Measurements from ENCODE around the gene RAB15.
A peak's percentile ranks its signal among the peaks of the same experiment; 100 is the strongest.
"Not testable (repeated sequence)": the region's sequence is repeated elsewhere in the genome, so short reads cannot be mapped to it uniquely, and the experiment has no call there.

RAB15 gene

DNA sequence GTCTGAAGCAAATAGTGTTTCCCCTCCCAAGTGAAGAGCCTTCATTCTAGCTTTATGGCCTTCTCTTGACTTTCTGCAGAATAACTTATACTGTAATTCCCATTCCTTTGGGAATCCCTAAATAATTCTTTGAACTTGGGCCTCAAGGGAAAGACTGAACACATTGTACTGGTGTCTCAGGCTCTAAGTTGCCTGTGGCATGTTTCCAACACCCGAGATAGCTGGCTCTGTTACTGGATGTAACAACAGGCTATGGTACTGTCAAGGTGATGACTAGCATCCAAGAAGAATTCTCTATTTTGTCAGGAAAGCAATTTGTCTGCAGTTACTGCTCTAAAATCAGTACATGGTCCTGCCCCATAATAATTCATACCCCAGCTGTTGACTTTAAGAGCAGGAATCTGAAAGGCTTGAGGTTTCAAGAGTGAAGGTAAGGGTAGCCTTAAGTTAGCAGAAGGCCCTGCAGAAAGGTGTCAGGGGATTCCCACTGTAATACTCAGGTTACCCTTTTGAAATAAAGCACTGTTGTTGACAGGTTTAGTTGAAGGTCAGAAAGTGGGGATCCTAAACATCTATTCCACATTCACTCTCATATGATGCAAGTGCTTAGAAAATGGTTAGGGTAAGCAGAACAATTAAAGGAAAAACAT lies 34.8 kb downstream of the RAB15 start:
- DNase-seq: no peak

DNA sequence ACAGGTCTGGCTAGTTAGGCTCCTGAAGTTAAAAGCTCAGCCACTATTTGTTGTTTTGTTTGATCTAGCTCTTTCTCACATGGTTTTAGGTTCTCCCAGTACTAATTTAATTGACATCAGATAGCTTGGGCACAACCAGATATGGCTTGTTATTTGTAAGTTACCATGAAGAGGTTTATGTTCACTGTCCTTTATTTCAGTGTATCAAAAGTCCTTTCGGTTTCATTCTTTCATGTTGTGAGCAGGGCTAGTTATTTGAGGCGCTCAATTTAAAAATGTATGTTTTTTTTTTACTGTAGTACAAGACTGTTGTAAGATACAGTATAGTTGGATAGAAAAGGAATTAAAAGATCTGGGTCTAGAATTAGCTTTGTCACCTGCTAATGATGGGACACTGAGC lies 36.6 kb downstream of the RAB15 start:
- DNase-seq: no peak

DNA sequence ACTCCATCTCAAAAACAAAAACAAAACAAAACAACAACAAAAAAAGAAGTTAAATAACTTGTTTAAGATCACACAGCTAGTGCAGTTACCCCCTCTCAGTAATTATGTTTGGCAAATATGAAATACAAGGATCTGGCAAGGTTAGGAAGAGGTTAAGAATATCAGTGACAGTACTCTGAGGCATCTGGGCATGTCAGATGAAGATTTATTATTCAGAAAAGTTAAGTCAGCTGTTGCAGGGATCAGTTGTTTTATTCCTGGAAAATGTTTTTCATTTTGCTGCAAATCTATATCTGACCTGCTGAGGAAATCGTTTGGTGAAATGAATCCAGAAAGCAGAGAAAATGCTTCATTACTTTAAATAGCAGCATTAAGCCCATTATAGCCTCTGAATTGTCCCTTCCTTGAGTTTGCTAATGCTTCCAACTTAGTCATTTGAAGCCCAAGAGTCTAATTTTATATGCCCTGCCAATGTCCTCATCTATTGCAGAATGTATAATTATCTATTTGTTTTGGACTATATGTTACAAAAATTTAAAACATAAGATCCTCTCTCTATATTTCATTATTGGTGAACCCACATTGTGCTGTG lies 37.7 kb downstream of the RAB15 start:
- DNase-seq: no peak

DNA sequence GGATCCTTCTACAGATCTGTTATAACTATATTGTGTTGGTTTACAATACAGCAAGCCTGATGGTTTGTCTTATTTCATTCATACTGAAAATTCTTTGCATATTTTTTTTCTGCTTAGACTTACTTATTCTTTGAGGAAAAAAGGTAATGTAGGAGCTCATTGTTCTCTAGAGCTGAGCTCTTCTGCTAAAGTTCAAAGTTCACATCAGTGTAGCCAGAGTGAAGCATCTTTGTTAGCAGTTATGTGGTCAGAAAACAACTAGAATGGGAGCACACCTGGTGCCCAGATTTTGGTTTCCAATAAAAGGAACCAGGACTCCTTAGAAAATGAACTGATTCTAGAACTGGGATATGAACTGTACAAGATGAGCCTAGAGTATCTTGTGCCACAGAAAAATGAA lies 39.9 kb downstream of the RAB15 start:
- DNase-seq: no peak

DNA sequence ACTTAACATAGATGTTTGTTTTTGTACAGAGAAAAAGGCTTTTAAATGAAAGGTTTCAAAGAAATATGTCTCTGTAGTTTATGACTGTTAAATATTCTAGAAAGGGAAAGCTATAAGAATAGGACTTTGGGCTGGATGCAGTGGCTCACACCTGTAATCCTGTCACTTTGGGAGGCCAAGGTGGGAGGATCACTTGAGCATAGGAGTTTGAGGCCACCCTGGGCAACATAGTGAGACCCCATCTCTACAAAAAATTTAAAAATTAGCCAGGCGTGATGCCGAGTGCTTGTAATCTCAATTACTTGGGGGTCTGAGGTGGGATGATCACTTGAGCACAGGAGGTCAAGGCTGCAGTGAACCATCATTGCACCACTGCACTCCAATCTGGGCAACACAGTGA lies 41.0 kb downstream of the RAB15 start:
- no peak for DNase-seq

DNA sequence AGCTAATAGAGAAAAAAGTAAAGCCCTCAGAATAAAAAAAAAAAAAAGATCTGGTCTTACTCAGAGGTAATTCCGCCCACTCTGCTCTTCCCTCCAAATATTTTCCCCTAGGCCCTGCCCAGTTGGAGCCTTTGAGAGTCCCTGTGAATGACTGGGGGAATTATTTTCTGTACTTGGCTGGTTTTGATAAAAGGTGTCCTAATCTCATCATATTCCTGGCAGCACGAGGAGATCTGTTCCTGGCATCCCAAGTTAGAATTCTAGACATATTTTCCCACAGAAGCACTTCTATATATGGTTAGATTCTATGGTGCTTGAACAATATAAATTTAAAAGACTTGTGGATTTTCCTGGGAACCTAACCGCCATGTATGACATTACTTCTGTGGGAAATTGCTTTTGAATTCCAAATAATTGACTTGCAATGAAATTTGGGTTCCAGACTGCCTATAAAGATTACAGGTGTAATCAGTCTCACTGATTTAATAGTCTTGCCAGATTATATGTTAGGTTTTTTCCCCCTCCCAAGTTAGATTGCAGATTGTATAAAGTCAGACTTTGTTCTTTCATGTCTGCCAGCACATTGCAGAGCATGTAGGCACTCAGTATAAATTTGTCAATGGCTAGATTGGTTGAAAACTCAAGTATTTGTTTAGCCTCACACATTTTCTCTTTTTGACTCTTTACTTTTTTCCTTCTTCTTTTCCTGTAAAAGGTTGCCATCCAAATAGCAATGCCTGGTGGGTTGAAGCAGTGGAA lies 41.9 kb downstream of the RAB15 start:
- DNase-seq: no peak

DNA sequence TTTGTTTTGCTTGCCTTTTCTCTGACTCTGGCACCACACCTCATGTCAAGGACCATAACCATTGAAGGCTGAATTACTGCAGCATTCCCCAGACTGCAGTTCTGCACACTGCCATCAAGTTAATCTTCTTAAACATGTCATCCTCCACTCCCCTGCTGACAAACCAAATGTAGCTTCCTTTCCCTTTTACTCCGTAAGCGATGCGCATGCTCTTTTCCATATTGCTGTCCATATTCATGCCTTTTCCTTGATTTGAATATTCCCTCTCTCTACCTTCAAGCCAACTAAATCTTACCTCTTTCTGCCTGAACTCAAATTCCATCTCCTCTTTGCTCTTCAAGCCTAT lies 43.1 kb downstream of the RAB15 start:
- DNase-seq: no peak

DNA sequence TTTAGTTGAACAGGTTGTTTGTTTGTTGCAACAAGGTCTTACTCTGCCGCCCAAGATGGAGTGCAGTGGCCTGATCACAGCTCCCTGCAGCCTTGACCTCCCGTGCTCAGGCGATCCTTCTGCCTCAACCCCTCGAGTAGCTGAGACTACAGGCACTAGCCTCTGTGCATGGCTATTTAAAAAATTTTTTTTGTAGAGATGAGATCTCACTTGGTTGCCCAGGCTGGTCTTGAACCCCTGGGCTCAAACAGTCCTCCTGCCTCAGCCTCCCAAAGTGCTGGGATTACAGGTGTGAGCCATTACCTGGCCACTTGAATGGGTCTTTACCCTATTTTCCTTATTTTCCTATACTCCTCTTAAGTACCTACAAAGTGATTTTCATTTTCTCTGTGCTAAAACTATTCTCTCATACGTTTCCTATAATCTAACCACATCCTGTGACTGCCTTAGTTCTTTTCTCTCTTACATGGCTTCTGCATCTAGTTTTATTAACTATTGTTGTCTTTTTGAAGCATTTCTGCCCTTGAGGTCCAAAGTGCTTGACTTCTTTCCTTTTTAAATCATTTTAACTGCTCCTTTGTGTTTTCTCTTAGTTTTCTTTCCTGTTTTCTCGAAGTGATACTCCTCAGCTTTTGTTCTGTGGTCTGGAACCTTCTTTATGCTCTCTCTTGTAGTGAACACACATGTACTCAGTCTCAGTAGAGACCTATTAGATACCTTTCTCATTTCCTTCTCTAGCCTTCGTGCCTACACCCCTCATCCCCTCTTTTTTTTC lies 43.7 kb downstream of the RAB15 start:
- no peak for DNase-seq

DNA sequence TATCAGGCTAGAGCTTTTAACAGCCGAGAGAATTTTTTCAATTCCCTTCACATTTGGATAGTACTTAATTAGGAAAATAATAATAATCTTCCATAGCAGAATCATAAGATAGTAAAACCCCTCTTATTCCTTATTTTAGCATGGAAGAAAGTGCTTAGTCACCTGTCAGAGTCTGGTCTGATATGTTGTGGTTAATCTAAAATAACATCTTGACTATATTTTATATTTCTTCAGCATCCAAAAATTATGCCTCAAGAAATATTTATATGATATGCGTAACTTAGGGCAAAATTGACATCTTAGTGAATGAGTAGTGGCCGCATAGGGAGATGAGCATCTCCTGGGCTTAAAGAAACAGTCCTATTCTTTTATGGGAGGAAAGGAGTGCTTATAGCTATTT lies 45.1 kb downstream of the RAB15 start:
- DNase-seq: no peak

DNA sequence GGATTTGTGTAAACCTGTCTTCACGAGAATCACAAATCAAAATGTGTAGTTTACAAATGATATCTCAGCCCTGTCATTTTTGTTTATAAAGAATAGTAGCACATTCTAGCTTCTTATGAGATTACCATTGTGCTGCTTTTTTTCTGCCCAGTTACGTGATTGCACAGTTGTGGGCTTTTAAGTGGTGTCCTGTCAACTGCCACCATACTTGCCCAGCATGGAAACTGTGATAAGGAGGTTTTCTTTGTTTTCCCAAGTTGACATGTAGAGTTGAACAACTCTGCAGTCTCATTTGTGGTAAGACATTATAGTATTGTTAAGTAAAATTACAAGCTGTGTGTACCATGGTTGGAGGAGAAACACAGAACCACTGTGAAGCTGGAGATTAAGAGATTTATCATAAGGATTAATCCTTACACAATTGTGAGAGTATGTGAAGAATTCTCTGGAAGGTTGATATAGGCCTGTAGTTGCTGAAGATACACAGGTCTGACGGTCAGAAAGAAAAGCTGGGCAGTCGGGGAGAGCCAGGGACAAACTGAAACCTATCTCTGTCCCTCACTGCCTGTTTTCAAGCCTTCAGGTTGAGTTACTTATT lies 45.6 kb downstream of the RAB15 start:
- no peak for DNase-seq

DNA sequence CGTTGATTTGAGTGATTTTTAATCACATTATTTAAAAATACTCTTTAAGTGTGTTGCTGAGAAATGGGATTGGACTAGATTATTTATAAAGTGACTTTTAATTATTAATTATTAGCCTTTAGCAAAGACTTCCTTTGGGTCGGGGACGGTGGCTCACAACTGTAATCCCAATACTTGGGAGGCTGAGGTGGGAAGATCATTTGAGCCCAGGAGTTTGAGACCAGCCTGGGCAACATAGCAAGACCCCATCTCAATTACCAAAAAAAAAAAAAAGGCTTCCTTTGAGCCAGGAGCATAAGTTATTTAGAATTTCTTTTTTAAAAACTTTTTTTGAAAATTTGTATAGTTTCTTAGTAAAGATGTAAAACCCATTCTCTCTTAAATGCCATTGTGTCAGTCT lies 49.1 kb downstream of the RAB15 start:
- no peak for DNase-seq

DNA sequence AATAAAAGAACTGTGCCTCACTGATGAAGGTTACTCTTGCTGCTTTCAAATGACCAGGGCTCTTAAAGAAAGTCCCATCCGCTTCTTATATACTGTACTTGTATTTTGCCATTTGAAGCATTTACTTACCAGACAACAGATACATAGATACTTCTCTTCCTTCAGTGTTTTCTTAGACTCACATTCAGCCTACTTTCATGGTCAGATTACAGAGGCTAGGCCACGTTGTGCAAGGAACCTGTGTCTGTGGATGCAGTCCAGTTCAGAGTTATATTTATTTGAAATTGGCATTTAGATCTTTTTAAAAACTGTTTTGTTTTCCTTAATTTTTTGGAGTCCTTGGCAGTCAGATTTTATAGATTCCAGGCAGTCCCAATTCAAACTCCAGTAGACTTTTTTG lies 51.7 kb downstream of the RAB15 start:
- no peak for DNase-seq

DNA sequence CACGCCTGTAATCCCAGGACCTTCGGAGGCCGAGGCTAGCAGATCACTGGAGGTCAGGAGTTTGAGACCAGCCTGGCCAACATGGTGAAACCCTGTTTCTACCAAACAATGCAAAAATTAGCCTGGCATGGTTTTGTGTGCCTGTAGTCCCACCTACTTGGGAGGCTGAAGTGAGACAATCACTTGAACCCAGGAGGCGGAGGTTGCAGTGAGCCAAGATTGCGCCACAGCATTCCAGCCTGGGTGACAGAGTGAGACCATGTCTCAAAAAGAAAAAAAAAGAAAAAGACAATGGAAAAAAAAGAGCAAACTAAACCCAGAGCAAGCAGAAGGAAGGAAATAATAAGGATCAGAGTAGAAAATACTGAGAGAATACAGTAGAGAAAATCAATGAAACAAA lies 52.5 kb downstream of the RAB15 start:
- DNase-seq: no peak

DNA sequence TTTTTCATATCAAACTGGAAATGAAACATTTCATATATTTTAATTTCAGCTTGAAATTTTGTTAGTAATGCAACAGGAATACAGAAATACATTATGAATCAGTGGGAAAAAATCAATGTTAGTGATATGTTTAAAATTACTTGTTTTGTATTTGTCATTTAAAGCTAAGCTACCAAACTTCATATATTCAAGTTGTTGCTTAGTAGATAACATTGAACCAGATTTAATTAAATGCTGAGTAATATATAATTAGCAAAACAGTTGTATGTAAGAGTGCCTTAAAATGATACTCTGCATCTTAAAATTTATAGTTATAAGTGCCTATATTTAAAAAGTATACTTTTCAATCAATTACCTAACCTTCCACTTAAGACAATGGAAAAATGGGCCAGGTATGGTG lies 52.9 kb downstream of the RAB15 start:
- DNase-seq: no peak

DNA sequence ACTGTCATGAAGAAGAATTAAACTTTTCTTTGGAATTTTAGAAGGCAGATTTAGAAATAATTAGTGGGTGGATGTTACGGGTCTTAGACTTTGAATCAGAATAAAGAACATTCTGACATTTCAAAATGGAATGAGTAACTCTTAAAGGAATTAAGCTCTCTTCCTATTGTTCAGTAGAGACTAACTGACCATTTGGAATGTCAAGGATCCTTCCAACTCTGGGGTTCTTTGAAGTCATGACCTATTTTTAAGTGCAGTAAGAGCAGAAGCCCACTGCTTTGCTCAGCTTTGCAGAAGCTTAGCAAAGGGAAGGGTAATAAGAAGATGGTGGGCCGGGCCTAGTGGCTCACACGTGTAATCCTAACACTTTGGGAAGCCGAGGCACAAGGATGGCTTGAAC lies 53.9 kb downstream of the RAB15 start:
- DNase-seq: no peak

DNA sequence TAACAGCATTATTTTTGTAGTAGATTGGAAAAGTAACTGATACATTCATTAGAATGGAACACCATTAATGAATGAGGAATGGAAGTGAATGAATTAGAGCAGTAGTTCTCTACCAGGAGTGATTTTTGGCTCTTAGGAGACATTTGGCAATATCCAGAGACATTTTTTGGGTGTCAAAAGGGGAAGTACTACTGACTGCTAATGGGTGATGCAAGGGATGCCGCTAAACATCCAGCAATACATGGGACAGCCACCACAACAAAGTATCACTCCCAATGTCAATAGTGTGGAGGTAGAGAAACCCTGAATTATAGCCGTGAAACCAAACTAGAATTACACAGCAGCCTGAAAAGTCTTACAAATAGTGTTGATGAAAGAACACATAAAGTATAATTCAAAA lies 56.3 kb downstream of the RAB15 start:
- no peak for DNase-seq

DNA sequence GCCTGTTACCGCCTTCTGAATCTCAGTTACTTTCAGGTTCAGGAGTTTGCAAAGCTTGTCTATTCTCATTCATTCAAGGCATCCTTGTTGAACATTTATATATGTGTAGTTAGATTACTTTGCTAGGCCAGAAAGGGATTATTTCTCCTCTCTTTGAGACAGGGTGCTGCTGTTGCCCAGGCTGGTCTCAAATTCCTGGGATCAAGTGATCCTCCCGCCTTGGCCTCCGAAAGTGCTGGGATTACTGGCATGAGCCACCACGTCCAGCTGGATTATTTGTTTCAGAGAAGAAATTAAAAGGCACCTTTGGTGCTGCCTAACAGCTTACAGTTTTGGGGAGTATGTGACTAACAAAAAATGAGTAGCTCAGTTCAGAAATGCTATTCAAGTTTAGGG lies 57.1 kb downstream of the RAB15 start:
- DNase-seq: no peak

DNA sequence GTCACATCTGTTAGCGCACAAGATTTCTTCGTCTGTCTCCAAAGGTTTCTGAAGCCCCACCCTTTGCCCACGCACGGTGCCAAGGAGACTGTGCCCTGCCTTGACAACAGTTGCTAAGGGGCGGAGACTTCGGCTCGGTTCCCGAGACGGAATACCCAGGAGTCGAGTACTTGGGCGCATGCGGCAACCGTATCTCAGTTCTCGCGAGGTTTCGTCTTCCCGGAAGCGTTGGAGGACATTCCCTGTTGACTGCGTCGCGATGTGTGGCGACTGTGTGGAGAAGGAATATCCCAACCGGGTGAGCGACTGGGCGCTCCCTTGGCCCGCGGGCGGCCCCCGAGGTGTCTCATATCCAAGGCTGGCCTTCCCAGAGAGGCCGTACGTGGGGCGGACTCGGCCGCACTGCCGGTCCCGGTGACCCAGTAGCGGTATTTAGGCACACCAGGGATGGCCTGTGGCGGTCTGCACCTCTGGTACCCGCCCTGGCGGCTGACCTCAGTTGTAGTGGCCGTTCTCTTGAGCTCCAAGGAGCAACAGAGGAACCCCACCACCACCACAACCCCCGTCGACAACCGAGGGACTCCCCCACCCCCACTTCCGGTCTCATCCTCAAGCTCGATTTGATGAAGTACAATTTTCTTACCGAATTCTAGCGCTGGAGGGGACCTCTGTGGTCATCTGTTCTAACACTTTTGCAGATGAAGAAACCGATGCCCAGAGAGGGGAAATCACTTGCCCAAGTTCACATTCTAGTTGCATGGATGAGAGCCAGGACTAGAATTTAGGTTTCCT lies 57.7 kb downstream of the RAB15 start, which contains the start of gene CHURC1:
CHURC1 (plus strand) TSS at position 219 of the 792 bp plus-strand sequence; CDS start at position 260, 41 bp downstream.
- DNase-seq: peak; percentile 98

DNA sequence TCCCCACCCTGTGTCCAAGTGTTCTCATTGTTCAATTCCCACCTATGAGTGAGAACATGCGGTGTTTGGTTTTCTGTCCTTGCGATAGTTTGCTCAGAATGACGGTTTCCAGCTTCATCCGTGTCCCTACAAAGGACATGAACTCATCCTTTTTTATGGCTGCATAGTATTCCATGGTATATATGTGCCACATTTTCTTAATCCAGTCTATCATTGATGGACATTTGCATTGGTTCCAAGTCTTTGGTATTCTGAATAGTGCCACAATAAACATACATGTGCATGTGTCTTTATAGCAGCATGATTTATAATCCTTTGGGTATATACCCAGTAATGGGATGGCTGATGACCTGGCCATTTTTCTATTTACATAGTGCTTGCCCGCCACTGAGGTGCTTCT lies 58.7 kb downstream of the RAB15 start:
- not testable (repeated sequence) for DNase-seq

DNA sequence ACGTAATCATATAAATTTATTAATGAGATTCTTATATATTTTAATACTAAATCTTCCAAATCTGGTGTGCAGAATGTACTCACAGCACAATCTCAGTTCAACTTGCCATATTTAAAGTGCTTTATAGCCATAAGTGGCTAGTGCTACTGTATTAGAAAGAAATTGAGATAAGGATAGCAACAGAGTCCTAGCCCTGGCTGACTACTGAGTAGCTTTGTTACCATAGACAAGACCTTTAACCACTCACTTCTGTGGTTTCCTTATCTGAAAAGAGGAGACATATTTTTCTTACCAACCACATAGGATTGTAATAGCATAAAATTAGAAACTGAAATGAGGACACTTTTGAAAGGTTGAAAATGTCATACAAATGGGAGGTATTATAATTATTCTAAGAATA lies 59.9 kb downstream of the RAB15 start:
- no peak for DNase-seq

DNA sequence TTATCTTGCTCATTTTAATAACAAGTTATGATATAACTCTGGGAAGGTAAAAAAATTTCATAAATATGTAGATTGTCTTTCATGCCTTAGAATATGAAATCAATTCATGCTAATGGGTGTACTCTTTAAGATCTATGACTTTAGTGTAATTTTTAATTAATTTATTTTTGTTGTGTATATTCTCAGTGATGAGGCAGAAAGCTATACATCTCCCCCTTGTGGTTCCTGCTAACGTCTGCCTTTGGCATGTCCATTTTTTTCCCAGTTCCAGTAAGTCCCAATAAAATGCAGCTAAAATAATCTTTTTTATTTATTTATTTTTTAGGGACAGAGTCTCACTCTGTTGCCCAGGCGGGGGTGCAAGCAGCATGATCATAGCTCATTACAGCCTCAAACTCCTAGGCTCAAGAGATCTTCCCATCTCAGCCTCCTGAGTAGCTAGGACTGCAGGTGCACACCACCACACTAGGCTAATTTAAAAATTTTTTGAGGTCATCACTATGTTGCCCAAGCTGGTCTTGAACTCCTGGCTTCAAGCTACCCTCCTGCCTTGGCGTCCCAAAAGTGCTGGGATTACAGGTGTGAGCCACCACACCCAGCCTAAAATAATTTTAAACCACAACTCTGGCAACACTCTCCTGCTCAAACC lies 61.2 kb downstream of the RAB15 start:
- DNase-seq: no peak

DNA sequence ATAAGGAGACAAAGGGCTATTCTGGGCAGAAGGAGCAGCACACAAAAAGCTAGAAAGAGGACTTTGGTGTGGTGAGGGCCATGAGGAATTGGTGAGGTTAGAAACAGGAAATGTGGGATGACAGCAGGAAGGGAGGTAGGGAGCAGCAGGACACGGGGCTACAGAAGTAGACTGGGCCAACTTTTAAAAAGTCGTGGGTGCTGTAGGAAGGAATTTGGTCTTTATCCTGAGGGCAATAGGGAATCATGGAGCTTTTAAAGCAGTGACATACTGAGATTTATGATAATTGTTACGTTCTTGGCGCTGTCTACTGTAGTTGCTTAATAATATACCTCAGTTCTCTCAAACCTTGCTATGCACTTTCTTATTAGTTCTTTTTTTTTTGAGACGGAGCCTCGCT lies 66.1 kb downstream of the RAB15 start:
- DNase-seq: no peak

All from left hindlimb (tissue), 1 donor.